Limb (tissue), 2 donors: Measurements from ENCODE around the gene XYLT1.
A peak's percentile ranks its signal among the peaks of the same experiment; 100 is the strongest.
"Not testable (repeated sequence)": the region's sequence is repeated elsewhere in the genome, so short reads cannot be mapped to it uniquely, and the experiment has no call there.

Experiments
- DNase-seq, 2 donors: peaks; one replicate each; pipeline ENCODE4 v3.0.0-alpha.2; 2016; ENCODE audit errors: extremely low spot score in 2 of 2

XYLT1 gene

DNA sequence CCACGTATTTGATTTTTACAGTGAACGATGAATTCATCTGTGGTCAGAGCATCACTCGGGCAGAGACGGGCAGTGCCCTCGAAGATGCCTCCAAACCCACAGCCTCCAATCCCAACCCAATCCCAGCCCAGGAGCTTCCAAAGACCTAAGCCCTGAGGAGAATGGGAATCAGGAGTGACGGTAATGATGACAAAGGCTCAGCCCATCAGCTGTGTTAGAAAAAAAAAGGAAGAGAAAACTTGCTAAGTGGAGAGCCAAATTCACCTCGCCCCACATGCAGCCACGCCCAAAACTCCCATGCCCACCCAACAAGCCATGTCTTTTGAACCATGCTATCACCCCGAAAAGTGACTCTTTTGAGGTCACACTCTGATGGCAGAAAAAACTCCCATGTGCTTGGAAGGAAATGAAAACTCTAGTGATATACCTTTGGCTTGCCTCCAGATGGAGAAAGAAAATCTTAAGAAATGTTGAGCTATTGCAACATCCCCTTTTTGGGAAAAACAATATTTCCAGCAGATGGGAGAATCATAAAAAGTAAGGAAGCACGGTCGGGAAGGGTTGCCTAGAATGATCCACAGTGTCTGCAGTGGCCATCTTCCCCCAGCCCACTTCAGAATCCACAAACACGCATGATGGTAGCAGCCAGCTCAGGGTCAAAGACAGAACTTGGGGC is 37.7 kb downstream of the XYLT1 start:
- no peak for DNase-seq

DNA sequence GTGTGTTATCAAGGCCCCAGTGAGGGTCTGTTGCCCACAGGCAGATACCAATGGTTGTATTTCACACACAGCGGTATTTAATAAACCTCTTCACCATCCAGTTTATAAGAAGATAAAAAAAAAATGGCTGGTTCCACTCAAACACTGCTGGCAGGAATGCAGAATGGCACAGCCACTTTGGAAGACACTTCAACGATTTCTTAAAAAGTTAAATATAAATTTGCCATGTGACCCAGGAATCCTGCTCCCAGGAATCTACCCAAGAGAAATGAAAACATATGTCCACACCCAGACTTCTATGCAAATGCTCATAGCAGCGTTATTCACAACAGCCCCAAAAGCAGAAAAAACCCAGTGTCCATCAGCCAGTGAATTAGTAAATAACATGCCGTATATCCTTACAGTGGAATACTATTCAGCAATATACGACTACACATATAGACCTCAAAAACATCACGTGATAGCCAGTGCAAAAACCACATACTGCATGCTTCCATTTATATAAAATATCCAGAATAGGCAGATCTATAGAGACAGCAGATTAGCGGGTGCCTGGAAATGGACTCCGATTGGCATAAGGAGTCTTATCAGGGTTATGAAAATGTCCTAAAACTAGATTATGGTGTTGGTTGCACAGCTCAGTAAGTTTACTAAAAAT is 38.7 kb downstream of the XYLT1 start:
- DNase-seq = no peak

- DNase-seq = no peak
Measured at GRCh38 chr16:17431012-17431411, 39.7 kb downstream of the XYLT1 start.

DNA sequence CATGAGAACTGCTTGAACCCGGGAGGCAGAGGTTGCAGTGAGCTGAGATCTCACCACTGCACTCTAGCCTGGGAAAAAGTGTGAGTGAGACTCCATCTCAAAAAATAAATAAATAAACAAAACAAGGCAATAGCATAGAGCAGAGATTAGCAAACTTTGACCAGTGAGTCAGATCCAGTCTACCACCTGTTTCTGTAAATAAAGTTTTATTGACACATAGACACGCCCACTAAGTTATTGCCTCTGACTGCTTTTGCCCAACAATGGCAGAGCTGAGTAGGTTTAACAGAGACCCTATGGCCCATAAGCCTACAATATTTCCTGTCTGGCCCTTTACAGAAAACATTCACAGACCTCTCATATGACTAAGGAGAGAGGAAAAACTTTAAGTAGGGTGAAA is 44.3 kb downstream of the XYLT1 start:
- no peak for DNase-seq

DNA sequence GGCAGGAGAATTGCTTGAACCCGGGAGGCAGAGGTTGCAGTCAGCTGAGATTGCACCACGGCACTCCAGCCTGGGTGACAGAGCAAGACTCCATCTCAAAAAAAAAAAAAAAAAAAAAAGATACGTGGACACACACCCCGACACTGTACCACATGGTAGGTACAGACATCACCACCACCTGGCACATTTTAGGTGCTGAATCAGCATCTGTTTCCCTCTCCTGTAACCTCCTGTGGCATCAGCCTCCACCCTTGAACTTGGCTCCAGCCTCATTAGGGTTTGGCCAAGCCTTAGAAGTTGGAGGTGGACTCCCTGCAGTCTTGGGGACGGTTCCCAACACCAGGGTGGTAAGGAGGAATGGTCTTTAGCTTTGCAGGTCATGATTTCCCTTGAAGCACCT is 46.0 kb downstream of the XYLT1 start:
- no peak for DNase-seq

- DNase-seq = no peak
Measured at GRCh38 chr16:17423221-17423620, 47.5 kb downstream of the XYLT1 start.

- DNase-seq = no peak
Measured at GRCh38 chr16:17420816-17421215, 49.9 kb downstream of the XYLT1 start.

DNA sequence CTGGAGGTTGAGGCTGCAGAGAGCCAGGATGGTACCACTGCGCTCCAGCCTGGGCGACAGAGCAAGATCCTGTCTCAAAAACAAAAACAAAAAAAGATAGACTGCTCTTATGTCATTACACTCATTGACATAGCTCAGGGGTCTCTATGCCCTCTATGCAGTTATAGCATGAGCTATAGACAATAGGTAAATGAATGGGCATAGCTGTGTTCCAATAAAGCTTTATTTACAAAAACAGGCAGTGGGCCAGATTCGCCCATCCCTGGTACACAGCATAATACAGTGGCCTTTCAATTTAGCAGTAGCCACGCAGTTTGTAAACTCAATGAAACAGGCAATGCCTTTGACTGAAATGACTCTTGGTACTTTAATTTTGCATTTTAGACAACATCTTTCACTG is 51.5 kb downstream of the XYLT1 start:
- no peak for DNase-seq

- DNase-seq = no peak
Measured at GRCh38 chr16:17417740-17418139, 53.0 kb downstream of the XYLT1 start.

DNA sequence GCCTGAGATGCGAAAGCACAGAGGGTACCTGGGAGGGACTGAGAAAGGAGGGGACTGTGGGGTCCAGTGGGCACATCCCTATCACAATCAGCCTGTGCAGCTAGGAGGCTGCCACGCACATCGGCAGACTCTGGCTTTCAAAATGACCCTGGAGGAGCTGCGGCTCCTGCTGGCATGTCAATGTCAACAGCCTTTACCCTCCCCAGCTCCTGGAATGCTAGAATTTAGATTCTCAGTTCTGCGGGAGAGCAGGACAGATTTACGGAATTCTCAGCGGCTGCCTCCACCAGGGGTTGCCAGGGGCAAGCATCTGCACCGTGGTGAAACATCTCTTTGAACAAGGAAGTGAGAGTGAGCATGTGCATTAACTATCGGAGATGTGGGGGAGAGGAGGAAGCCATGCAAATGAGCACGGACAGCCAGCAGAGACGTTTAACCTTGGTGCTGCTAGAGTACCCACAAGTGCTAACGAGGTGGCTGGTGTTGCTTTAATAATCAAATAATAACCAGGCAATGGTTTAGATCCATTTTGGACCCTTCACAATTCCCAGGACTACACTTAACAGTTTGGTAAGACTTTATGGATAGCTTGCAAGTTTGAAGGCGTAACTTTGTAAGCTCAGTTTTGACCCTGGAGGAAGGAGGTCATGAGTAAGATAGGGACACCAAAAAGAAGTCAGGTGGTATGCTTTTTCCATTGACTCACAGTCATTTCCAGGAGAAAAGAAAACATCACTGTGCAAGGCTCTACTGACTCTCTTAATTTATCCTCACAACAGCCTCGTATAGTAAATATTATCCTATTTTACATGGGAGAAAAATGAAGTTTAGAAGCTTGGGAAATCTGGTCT is 54.1 kb downstream of the XYLT1 start:
- DNase-seq = no peak

- DNase-seq = no peak
Measured at GRCh38 chr16:17414916-17415315, 55.8 kb downstream of the XYLT1 start.

GRCh38 chr16:17414421-17414820 is 56.3 kb downstream of the XYLT1 start:
- DNase-seq = no peak

DNA sequence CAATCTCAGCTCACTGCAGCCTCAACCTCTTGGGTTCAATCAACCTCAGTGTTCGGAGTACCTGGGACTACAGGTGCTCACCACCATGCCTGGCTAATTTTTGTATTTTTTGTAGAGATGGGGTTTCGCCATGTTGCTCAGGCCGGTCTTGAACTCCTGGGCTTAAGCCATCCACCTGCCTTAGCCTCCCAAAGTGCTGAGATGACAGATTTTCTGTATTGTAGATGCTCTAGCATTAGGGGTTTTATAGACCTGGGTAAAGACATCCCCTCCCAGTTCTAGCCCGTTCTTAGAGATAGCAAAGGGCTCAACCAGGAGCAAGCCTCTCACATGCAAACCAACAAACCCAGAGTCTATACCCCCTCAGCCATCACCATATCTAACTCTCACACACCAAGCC is 57.3 kb downstream of the XYLT1 start:
- no peak for DNase-seq

- DNase-seq = no peak
Measured at GRCh38 chr16:17412791-17413190, 58.0 kb downstream of the XYLT1 start.

GRCh38 chr16:17412221-17412620 is 58.5 kb downstream of the XYLT1 start:
- DNase-seq = no peak

DNA sequence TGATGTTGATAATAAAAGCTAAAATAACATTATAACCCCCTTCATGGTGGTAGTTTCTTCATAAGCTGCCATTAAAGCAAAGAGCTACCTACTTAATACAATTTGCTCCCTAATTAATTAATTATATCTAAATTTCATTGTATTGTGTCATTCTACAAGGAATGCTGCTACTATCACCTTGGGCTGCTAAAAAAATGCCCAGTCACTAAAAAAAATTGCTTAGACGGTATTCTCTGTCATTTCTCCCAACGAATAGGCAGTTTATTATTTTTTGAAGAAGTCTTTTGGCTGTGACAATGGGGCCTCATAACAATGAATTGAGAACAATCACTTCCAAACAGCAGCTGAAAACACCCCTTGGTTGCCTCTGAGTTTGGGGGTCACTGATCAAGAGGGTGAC is 59.5 kb downstream of the XYLT1 start:
- DNase-seq = no peak

DNA sequence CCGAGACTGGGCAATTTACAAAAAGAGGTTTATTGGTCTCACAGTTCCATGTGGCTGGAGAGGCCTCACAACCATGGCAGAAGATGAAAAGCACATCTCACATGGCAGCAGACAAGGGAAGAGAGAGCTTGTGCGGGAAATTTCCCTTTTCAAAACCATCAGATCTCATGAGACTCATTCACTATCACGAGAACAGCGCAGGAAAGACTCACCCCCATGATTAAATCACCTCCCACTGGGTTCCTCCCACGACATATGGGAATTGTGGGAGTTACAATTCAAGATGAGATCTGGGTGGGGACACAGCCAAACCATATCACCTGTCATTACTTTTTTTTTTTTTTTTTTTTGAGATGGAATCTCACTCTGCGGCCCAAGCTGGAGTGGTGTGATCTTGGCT is 60.4 kb downstream of the XYLT1 start:
- DNase-seq = not testable (repeated sequence)

DNA sequence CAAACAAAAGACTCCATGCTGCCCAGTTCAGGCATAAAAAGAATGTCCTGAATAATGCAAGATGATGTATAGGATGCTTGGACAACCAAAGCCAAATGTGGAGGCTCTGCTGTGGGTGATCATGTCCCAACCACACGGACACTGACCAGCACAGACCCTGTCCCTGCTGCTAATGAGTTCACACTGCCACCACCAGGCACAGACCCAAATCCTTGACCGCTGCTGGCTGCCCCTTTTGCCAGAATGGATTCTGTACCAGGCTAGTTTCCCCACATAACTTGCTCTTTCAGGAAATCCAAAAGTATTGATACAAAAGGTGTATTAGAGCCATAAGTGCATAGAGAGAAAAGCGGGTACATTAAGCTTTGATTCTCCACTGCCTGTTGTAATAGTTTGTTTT is 60.9 kb downstream of the XYLT1 start:
- no peak for DNase-seq

DNA sequence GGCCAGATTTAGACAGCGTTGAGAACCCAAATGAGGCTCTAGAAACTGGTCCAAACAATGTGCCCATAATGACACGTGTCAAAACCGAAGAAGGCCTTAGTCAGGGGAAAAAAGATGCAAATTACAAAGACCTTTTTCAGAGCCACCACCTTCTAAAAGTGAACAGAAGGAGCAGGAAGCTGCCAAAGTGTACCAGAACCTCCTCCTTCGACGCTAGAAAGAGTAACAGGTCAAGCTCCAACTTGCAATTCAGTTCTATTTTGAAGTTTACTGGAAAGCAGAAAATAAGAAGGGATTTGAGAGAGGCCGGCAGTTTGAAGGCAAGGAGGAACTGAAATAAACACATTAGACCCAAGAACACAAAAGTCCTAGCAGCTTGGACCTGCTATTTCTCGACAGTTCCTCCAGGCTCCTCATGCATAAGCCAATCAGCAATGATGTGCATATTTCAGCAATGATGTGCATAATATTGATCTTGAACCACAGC is 61.8 kb downstream of the XYLT1 start:
- DNase-seq = no peak

DNA sequence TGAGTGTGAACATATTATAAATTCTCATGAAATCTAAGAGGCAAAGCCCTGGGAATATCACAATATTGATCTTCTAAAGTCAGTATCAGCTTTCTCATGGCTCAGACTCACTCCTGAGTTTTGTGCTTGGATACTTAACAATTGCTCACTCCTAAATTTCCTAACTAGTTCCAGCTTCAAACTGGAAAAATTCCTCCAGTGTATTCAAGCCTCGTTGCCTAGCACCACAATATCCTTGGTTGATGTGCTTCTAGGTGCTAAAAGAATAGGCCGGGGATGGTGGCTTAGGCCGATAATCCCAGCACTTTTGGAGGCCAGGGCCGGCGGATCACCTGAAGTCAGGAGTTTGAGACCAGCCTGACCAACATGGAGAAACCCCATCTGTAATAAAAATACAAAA is 62.5 kb downstream of the XYLT1 start:
- no peak for DNase-seq

DNA sequence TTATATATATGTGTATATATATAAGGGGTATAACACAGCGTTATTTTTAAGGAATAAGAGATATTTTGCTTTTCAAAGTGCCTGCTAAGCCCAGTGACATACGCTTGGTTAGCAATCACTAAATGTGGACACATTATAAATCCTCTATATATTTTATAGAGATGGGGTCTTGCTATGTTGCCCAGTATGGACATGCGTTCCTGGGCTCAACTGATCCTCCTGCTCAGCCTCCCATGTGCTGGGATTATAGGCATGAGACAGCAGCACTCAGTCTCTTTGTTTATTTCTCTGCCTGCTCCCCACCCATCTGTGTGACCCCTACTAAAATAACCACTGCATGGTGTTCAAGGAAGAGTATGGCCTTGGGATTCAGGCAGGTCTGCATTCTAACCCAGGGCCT is 63.4 kb downstream of the XYLT1 start:
- no peak for DNase-seq

DNA sequence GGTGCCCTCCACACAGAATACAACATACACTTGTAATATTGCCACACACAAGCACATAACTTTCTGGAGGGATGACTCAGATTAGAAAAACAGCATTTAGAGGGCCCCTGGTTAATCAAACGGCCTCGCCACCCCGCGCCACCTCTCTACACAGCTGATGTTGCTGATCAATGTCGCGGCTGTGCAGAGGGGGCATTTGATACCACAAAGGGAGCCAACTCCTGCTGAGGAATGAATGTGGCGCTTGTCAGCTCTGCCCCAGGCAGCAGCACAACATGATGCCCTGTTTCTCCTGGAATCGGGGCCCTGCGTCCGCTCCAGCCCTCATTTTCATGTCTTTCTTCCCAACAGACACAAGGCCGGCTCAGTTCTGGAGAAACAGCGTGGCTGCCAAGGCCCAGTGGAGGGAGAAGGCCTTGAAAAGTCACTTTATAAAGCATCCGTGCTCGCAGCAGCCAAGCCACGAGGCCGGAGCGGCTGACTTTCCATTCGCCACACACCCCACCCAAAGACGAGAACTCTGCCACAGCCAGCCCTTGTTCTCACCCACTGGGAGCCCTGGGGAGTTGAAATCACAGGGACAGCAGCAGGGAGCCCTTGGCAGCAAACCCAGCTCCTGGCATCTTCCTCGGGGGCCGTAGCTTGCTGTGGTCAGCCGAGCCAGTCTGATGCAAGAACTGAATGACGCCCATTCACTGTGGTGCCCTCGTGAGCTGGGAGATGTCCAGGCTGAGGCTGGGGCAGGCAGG is 65.6 kb downstream of the XYLT1 start:
- peak; percentile 42 to 67 for DNase-seq
